Endodermal cell (in vitro differentiated cells): Measurements from ENCODE around the gene RNASE11. TPM values are rescaled to one million over a fixed set of nuclear protein-coding genes. Genes with fewer than 3 reads are reported as not detected.

Experiments
- DNase-seq: peaks from one replicate; pipeline ENCODE4 v3.0.0-alpha.2; 2017
- H3K27ac ChIP-seq: 2 replicates; pipeline ENCODE4 v1.5.1; 2013; ENCODE audit warnings: mild to moderate bottlenecking, low read depth, low read length, moderate library complexity
- H3K27me3 ChIP-seq: 2 replicates; pipeline ENCODE4 v1.6.1; 2013; ENCODE audit warnings: mild to moderate bottlenecking, low read length, moderate library complexity; ENCODE audit not compliant: insufficient read depth, control insufficient read depth, poor library complexity, severe bottlenecking
- H3K36me3 ChIP-seq: 2 replicates; pipeline ENCODE4 v1.7.0; 2013; ENCODE audit warnings: mild to moderate bottlenecking, low read length, moderate library complexity; ENCODE audit not compliant: control insufficient read depth, insufficient read depth
- H3K4me1 ChIP-seq: one replicate; pipeline ENCODE4 v1.7.0; 2013; ENCODE audit warnings: low read length; ENCODE audit not compliant: control insufficient read depth, insufficient read depth
- H3K4me3 ChIP-seq: 2 replicates; pipeline ENCODE4 v1.5.1; 2013; ENCODE audit warnings: mild to moderate bottlenecking, low read length, moderate library complexity
- H3K9ac ChIP-seq: 2 replicates; pipeline ENCODE4 v1.6.1; 2013; ENCODE audit warnings: mild to moderate bottlenecking, low read length, moderate library complexity; ENCODE audit not compliant: poor library complexity, severe bottlenecking; ENCODE audit errors: extremely low read depth
- H3K9me3 ChIP-seq: 2 replicates; pipeline ENCODE4 v1.6.1; 2013; ENCODE audit warnings: mild to moderate bottlenecking, low read length, moderate library complexity; ENCODE audit not compliant: control insufficient read depth
- H3K27ac Mint-ChIP-seq: 2 replicates; pipeline ENCODE4 v1.8.0; 2020; ENCODE audit warnings: mixed read lengths
- H3K27me3 Mint-ChIP-seq: 2 replicates; pipeline ENCODE4 v1.8.0; 2021; ENCODE audit warnings: mild to moderate bottlenecking, mixed read lengths; ENCODE audit not compliant: insufficient read depth
- H3K36me3 Mint-ChIP-seq: 2 replicates; pipeline ENCODE4 v1.8.0; 2020; ENCODE audit warnings: low read depth, mixed read lengths
- H3K4me1 Mint-ChIP-seq: 2 replicates; pipeline ENCODE4 v1.8.0; 2020; ENCODE audit warnings: mixed read lengths
- H3K4me3 Mint-ChIP-seq: 2 replicates; pipeline ENCODE4 v1.8.0; 2020; ENCODE audit warnings: mild to moderate bottlenecking, moderate library complexity, mixed read lengths
- H3K9me3 Mint-ChIP-seq: 2 replicates; pipeline ENCODE4 v1.8.0; 2020; ENCODE audit warnings: mild to moderate bottlenecking, mixed read lengths
- CTCF ChIP-seq: fragments of 200-600 bp; sonication (generic); conservative IDR thresholded peaks from 2 replicates; pipeline ENCODE4 v1.5.0; 2021; ENCODE audit warnings: antibody characterized with exemption, mild to moderate bottlenecking
- WGBS, 2 experiments: methylation state at CpG; one replicate each; pipeline versions ENCODE4 v1.1.5 to v1.1.7; 2013; ENCODE audit warnings: missing lambda C conversion rate in 2 of 2, mixed read lengths in 1 of 2; ENCODE audit not compliant: insufficient coverage in 1 of 2, insufficient read length in 1 of 2; 5-methylcytosine and 5-hydroxymethylcytosine counted together
- total RNA-seq, 2 donors: library from RNA; stranded (reverse); fragmentation: NEBNext Ultra II Directional in 1 of 2; extraction: Animal tissue kit (Norgen Biotek cat#: 25700) in 1 of 2; gene quantifications; 2 replicates in 1 of 2; 3 replicates in 1 of 2; pipeline ENCODE4 v1.2.1, GENCODE V29; 2021

The RNASE11 gene
- total RNA-seq, 2 donors from 2014 or later = not detected

- Mint-ChIP-seq H3K27ac (no peak overlapping the region), H3K27me3 (peaks cover 44% of the 10 kb centered on the region), H3K36me3 (no peaks in the 10 kb centered on the region), H3K4me3 (peak overlapping the region; percentile 6), H3K9me3 (no peaks in the 10 kb centered on the region), H3K4me1 (peaks cover 23% of the 10 kb centered on the region)
- 42 to 56% methylated on average over 6 to 10 of the region's 10 CpGs for WGBS, 2 experiments
- peak overlapping the region; percentile 47 for H3K4me3 ChIP-seq
- H3K36me3 ChIP-seq = no peaks in the 10 kb centered on the region
- no peak overlapping the region for H3K27ac ChIP-seq
- no peaks in the 10 kb centered on the region for H3K9me3 ChIP-seq
- no peaks in the 10 kb centered on the region for H3K27me3 ChIP-seq
- H3K4me1 ChIP-seq = peaks cover 5% of the 10 kb centered on the region
- no peak for DNase-seq
- H3K9ac ChIP-seq = no peak overlapping the region
- TF ChIP-seq CTCF = no peak
Observed at GRCh38 chr14:20628063-20628854, 40.5 kb upstream of the RNASE11 start.

DNA sequence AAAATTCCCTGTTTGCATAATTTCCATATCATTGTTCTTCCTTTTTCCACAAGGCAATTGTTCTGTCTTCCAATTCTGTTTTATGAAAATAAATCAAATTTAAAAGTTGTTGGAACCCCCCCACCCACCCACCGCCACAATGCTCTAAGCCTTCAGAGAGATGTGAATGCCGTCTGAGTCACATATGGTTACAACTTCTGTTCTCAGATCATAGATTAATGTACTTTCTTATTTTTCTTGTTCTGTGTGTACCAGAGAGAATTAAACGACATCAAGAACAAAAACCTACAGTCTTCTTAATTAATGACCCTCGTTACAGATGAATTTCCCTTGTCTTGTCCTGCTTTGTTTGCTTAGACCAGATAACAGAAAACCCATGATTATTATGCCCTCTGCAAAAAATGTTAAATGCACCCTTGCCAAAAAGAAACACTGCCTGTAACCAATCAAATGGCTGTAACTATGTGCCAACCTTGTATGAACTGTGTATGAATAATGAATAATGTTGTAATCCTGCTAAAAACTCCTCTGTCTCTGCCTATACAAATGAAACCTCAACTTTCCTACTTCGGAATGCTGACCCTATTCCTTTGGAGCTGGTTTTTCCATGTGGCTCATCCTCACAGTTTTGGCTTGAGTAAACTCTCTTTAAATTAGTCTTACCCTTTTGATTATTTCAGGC is 39.7 kb upstream of the RNASE11 start:
- Histone ChIP-seq H3K27me3 (no peaks in the 10 kb centered on the region), H3K27ac (no peak overlapping the region), H3K9me3 (no peaks in the 10 kb centered on the region), H3K9ac (no peak overlapping the region), H3K36me3 (no peaks in the 10 kb centered on the region), H3K4me1 (peaks cover 5% of the 10 kb centered on the region), H3K4me3 (peak overlapping the region; percentile 47)
- TF ChIP-seq CTCF = no peak
- 67 to 74% methylated on average over 3 to 4 of the region's 5 CpGs for WGBS, 2 experiments
- no peaks in the 10 kb centered on the region for H3K9me3 Mint-ChIP-seq
- peaks cover 52% of the 10 kb centered on the region for H3K27me3 Mint-ChIP-seq
- H3K36me3 Mint-ChIP-seq = no peaks in the 10 kb centered on the region
- no peak overlapping the region for H3K27ac Mint-ChIP-seq
- H3K4me1 Mint-ChIP-seq = peaks cover 29% of the 10 kb centered on the region
- peak overlapping the region; percentile 76 for H3K4me3 Mint-ChIP-seq
- no peak for DNase-seq

DNA sequence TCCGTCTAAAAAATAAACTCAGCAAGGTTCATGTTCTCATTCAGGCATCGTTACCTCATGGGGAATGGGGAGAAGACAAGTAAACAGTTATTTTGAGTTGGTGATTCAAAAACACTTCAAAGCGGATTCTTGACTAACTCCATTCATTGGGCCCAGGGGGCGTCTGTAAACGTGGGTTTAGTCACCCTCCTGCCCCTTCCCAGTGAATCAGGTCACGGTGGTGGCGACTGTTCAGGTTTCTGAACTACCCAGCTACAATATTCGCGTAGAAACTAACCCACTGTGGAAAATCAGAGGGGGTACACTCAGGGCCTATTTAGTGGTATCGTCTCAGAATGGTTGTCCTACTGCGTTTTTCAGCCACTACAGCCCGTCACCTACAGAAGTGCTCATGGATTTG is 38.5 kb upstream of the RNASE11 start:
- peaks cover 5% of the 10 kb centered on the region for H3K4me1 ChIP-seq
- no peaks in the 10 kb centered on the region for H3K27me3 ChIP-seq
- no peaks in the 10 kb centered on the region for H3K9me3 ChIP-seq
- Mint-ChIP-seq H3K27ac (no peak overlapping the region), H3K27me3 (peaks cover 56% of the 10 kb centered on the region), H3K36me3 (no peaks in the 10 kb centered on the region), H3K9me3 (no peaks in the 10 kb centered on the region), H3K4me3 (peak overlapping the region; percentile 76), H3K4me1 (peaks cover 29% of the 10 kb centered on the region)
- WGBS, 2 experiments = 54 to 61% methylated on average over 12 of the region's 12 CpGs
- no peak for TF ChIP-seq CTCF
- no peak overlapping the region for H3K9ac ChIP-seq
- DNase-seq = no peak
- peak overlapping the region; percentile 93 for H3K4me3 ChIP-seq
- no peak overlapping the region for H3K27ac ChIP-seq
- H3K36me3 ChIP-seq = no peaks in the 10 kb centered on the region
